GM12873 (cell line): ENCODE measurements around the gene ARHGAP5.

Source experiments
- CTCF ChIP-seq: IDR thresholded peaks from 2 replicates; pipeline ENCODE4 v1.5.1; 2012; ENCODE audit warnings: low read depth, mild to moderate bottlenecking, moderate library complexity, low read length, control low read depth; ENCODE audit not compliant: insufficient read depth; ENCODE audit errors: missing control alignments

Gene ARHGAP5

GRCh38 chr14:32169191-32169590, 92.1 kb downstream of the ARHGAP5 start:
- TF ChIP-seq CTCF, result no peak

GRCh38 chr14:32171469-32171868, 94.4 kb downstream of the ARHGAP5 start:
- TF ChIP-seq CTCF, result no peak

GRCh38 chr14:32183151-32184058, 106.3 kb downstream of the ARHGAP5 start:
- no peak for TF ChIP-seq CTCF

GRCh38 chr14:32185097-32185496, 108.0 kb downstream of the ARHGAP5 start:
- TF ChIP-seq CTCF, result no peak

GRCh38 chr14:32186248-32186647, 109.1 kb downstream of the ARHGAP5 start:
- TF ChIP-seq CTCF, result no peak

- no peak for TF ChIP-seq CTCF
Observed at GRCh38 chr14:32189811-32190210, 112.7 kb downstream of the ARHGAP5 start.

- TF ChIP-seq CTCF, result no peak
Observed at GRCh38 chr14:32190673-32191072, 113.6 kb downstream of the ARHGAP5 start.
